Body of pancreas (tissue), 4 donors: ENCODE measurements around the gene ZNF24.

ENCODE experiments used
- CTCF ChIP-seq, 7 experiments: fragments of 450-650 bp in 4 of 7; fragments of 200-600 bp in 3 of 7; sonication (generic) in 3 of 7; IDR thresholded peaks; one replicate each; pipeline ENCODE4 v1.5.1; 2016 to 2019; ENCODE audit warnings: antibody characterized with exemption in 7 of 7
- POLR2A ChIP-seq, 3 donors: fragments of 450-650 bp; IDR thresholded peaks; one replicate each; pipeline ENCODE4 v1.6.1; 2016; ENCODE audit warnings: antibody characterized with exemption in 3 of 3, mild to moderate bottlenecking in 2 of 3

GRCh38 chr18:35361570-35362321, 17.5 kb upstream of the ZNF24 start:
- no peak for TF ChIP-seq CTCF (IDR thresholded peaks at IDR 0.05)
- TF ChIP-seq POLR2A (IDR thresholded peaks at IDR 0.05) = no peak
